Panc1 (cell line): Measurements from ENCODE around the gene PPP1R14C. TPM values are rescaled to one million over a fixed set of nuclear protein-coding genes. Genes with fewer than 3 reads are reported as not detected.

ENCODE experiments used
- ATAC-seq: fragments of 200-7000 bp; cut with Tn5 transposase; 2 replicates; pipeline ENCODE4 v1.9.1; 2020; ENCODE audit warnings: mild to moderate bottlenecking, moderate library complexity
- BruUV-seq: library from RNA; stranded (reverse); fragments of 400-500 nt; replicated peaks from 2 replicates; lab custom pipeline; 2021; lab: Mats Ljungman, UMichigan
- CTCF ChIA-PET: fragments of 300-600 bp; sonication (Branson Sonifier 250); formaldehyde crosslinking; loops from one replicate; lab custom pipeline; 2022; ENCODE audit warnings: antibody characterized with exemption; lab: Charles Lee
- POLR2A ChIA-PET: fragments of 300-600 bp; sonication (Branson Sonifier 250); formaldehyde crosslinking; loops from one replicate; lab custom pipeline; 2022; ENCODE audit warnings: antibody characterized with exemption; lab: Charles Lee
- DNase-seq: peaks from one replicate; pipeline ENCODE4 v3.0.0-alpha.2; 2010; ENCODE audit warnings: low read depth, low spot score
- H3K27ac ChIP-seq: 2 replicates; pipeline ENCODE4 v1.5.1; 2011; ENCODE audit warnings: mild to moderate bottlenecking, low read length, inconsistent platforms
- H3K27me3 ChIP-seq: fragments of 200-500 bp; sonication (Bioruptor generic); 2 replicates; pipeline ENCODE4 v1.6.0; 2014; ENCODE audit warnings: low read length, inconsistent platforms; ENCODE audit not compliant: control insufficient read depth, insufficient read depth
- H3K36me3 ChIP-seq: fragments of 200-500 bp; sonication (Bioruptor generic); 2 replicates; pipeline ENCODE4 v1.5.1; 2014; ENCODE audit warnings: inconsistent platforms, mild to moderate bottlenecking, low read length, moderate library complexity; ENCODE audit not compliant: control insufficient read depth, insufficient read depth
- H3K4me1 ChIP-seq: 2 replicates; pipeline ENCODE4 v1.5.1; 2011; ENCODE audit warnings: inconsistent platforms, mild to moderate bottlenecking, low read length, moderate library complexity; ENCODE audit not compliant: control insufficient read depth, insufficient read depth
- H3K4me3 ChIP-seq, 2 experiments: 2 replicates each; pipeline ENCODE4 v1.5.1; 2011 to 2012; ENCODE audit warnings: low read depth in 2 of 2, low read length in 2 of 2, mild to moderate bottlenecking in 2 of 2, inconsistent platforms in 1 of 2, moderate library complexity in 1 of 2
- H3K9me3 ChIP-seq: fragments of 200-500 bp; sonication (Bioruptor generic); 2 replicates; pipeline ENCODE4 v1.5.1; 2014; ENCODE audit warnings: low read depth, mild to moderate bottlenecking, inconsistent platforms, low read length, moderate library complexity; ENCODE audit not compliant: control insufficient read depth, insufficient read depth
- CTCF ChIP-seq: fragments of 450-650 bp; IDR thresholded peaks from 2 replicates; pipeline ENCODE4 v1.5.1; 2017; ENCODE audit warnings: mild to moderate bottlenecking
- POLR2AphosphoS5 ChIP-seq: IDR thresholded peaks from 2 replicates; pipeline ENCODE4 v1.6.1; 2012; ENCODE audit warnings: mild to moderate bottlenecking, low read depth, low read length, moderate library complexity
- REST ChIP-seq, 2 experiments: IDR thresholded peaks; 2 replicates each; pipeline ENCODE4 v1.6.1; 2011 to 2012; ENCODE audit warnings: low read depth in 2 of 2, control low read depth in 1 of 2, low read length in 1 of 2, mild to moderate bottlenecking in 1 of 2, moderate library complexity in 1 of 2; ENCODE audit not compliant: insufficient read depth in 1 of 2
- SIN3A ChIP-seq: IDR thresholded peaks from 2 replicates; pipeline ENCODE4 v1.6.1; 2012; ENCODE audit warnings: low read depth, mild to moderate bottlenecking, low read length, moderate library complexity, borderline replicate concordance; ENCODE audit not compliant: insufficient read depth
- TCF7L2 ChIP-seq: IDR thresholded peaks from 2 replicates; pipeline ENCODE4 v1.6.1; 2011; ENCODE audit warnings: mild to moderate bottlenecking, low read depth, low read length, inconsistent platforms
- in situ Hi-C: cut with HindIII; loops from 2 replicates; pipeline ENCODE4 v1.10.0; 2016; ENCODE audit warnings: low sequenced_read_pairs, low pct_unique_long_range_greater_than_20kb
- intact Hi-C: fragments of 100-400 bp; cut with micrococcal nuclease; formaldehyde crosslinking; loops from one replicate; pipeline ENCODE4 v1.10.0; 2022; ENCODE audit not compliant: unreplicated experiment
- total RNA-seq: library from RNA; stranded (reverse); gene quantifications from one replicate; pipeline ENCODE4 v1.2.1, GENCODE V29; 2021; ENCODE audit not compliant: unreplicated experiment

The PPP1R14C gene
- total RNA-seq, 1 experiment from 2014 or later = not detected

- no peak overlapping the region for H3K27ac ChIP-seq
- no peaks in the 10 kb centered on the region for H3K9me3 ChIP-seq
- H3K4me3 ChIP-seq = no peak overlapping the region
- ChIA-PET CTCF (no interaction called here), POLR2A (no interaction called here)
- BruUV-seq = no TSS peak
- in situ Hi-C loops = no loop called here
- H3K4me1 ChIP-seq = no peaks in the 10 kb centered on the region; the same call in 1 of the 2 replicates
- peaks cover 4% of the 10 kb centered on the region for H3K27me3 ChIP-seq
- H3K36me3 ChIP-seq = no peaks in the 10 kb centered on the region
- DNase-seq (no peak), ATAC-seq (no peak)
- intact Hi-C loops = no loop called here
- TF ChIP-seq POLR2AphosphoS5 (no peak), SIN3A (no peak), REST (IDR thresholded peaks at IDR 0.05; ENCODE audit: insufficient read depth in 1 of 2, low read depth in 2 of 2, low read length in 1 of 2) (no peak), TCF7L2 (no peak), CTCF (no peak)
These were observed 143.6 kb downstream of the PPP1R14C start for GRCh38 chr6:150286460-150286859.

- H3K4me3 ChIP-seq = no peak overlapping the region
- ChIA-PET CTCF (no interaction called here), POLR2A (no interaction called here)
- no peaks in the 10 kb centered on the region; the same call in 1 of the 2 replicates for H3K4me1 ChIP-seq
- TF ChIP-seq CTCF = no peak
- TF ChIP-seq POLR2AphosphoS5 = no peak
- no peak for TF ChIP-seq SIN3A
- no peak for TF ChIP-seq TCF7L2
- no peak for TF ChIP-seq REST (IDR thresholded peaks at IDR 0.05; ENCODE audit: insufficient read depth in 1 of 2, low read depth in 2 of 2, low read length in 1 of 2)
- intact Hi-C loops = no loop called here
- H3K36me3 ChIP-seq = no peaks in the 10 kb centered on the region
- no peak overlapping the region for H3K27ac ChIP-seq
- BruUV-seq = no TSS peak
- H3K27me3 ChIP-seq = peaks cover 4% of the 10 kb centered on the region
- ATAC-seq (no peak), DNase-seq (no peak)
- H3K9me3 ChIP-seq = no peaks in the 10 kb centered on the region
- in situ Hi-C loops = no loop called here
These were observed 144.1 kb downstream of the PPP1R14C start for GRCh38 chr6:150286912-150287311.
